Body of pancreas (tissue), 4 donors: ENCODE data around the gene RAD51B.

ENCODE experiments used
- POLR2A ChIP-seq, 3 donors: fragments of 450-650 bp; IDR thresholded peaks; one replicate each; pipeline ENCODE4 v1.6.1; 2016; ENCODE audit warnings: antibody characterized with exemption in 3 of 3, mild to moderate bottlenecking in 2 of 3
- TF ChIP-seq, protein P1 (sequence below), 7 experiments: fragments of 450-650 bp in 4 of 7; fragments of 200-600 bp in 3 of 7; sonication (generic) in 3 of 7; IDR thresholded peaks; one replicate each; pipeline ENCODE4 v1.5.1; 2016 to 2019; ENCODE audit warnings: antibody characterized with exemption in 7 of 7

DNA sequence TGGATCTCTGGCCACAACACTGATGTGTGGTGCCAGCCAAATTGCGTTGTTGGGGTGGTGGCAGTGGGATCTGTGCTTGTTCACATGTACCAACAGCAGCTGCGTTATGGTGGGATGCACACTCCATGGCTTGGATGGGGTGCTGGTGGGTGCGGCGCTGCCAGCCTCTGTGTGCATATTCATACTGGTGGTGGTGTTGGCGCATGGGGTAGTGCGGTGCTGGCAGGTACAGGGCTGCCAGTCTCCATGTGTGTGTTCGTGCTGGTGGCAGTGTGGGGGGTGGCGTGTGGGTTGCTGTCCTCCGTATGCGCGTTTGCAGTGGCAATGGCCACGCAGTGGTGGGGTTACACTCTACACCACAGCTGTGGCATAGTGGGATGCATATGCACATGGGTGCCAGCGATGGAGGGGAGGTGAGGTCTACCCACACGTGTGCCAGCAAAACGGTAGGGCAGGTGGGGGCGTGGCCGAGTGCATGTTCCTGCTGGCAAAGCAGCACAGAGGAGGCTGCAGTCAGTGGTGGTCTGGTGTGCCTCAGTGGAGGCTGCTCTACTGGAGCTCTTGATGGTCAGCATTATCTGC, 26.5 kb downstream of the RAD51B start:
- TF ChIP-seq, protein P1, sequence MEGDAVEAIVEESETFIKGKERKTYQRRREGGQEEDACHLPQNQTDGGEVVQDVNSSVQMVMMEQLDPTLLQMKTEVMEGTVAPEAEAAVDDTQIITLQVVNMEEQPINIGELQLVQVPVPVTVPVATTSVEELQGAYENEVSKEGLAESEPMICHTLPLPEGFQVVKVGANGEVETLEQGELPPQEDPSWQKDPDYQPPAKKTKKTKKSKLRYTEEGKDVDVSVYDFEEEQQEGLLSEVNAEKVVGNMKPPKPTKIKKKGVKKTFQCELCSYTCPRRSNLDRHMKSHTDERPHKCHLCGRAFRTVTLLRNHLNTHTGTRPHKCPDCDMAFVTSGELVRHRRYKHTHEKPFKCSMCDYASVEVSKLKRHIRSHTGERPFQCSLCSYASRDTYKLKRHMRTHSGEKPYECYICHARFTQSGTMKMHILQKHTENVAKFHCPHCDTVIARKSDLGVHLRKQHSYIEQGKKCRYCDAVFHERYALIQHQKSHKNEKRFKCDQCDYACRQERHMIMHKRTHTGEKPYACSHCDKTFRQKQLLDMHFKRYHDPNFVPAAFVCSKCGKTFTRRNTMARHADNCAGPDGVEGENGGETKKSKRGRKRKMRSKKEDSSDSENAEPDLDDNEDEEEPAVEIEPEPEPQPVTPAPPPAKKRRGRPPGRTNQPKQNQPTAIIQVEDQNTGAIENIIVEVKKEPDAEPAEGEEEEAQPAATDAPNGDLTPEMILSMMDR (IDR thresholded peaks at IDR 0.05): no peak
- no peak for TF ChIP-seq POLR2A (IDR thresholded peaks at IDR 0.05)
